Loucy (cell line): Measurements from ENCODE around the gene ASCC1.

Source experiments
- CTCF ChIP-seq: fragments of 200-600 bp; sonication (generic); conservative IDR thresholded peaks from 2 replicates; pipeline ENCODE4 v1.5.1; 2014; ENCODE audit warnings: mild to moderate bottlenecking, antibody characterized with exemption, low read length
- EZH2phosphoT487 ChIP-seq: fragments of 200-600 bp; IDR thresholded peaks from 2 replicates; pipeline ENCODE4 v1.6.1; 2018; ENCODE audit warnings: antibody characterized with exemption, mild to moderate bottlenecking, moderate library complexity, borderline replicate concordance

- TF ChIP-seq CTCF = no peak
- TF ChIP-seq EZH2phosphoT487 = no peak
These were observed 11.4 kb downstream of the ASCC1 start for GRCh38 chr10:72204724-72205123.
